ENCODE results near the gene MROH9.
"Not testable (repeated sequence)": the region's sequence is repeated elsewhere in the genome, so short reads cannot be mapped to it uniquely, and the experiment has no call there.

MROH9 gene

GRCh38 chr1:170929412-170929834, 5.9 kb upstream of the MROH9 start:
- no peak for TF ChIP-seq CTCF (IDR thresholded peaks at IDR 0.05; ENCODE audit: low read depth, low read length)
- DNase-seq: no peak
- no peaks in the 10 kb centered on the region for H3K9me3 ChIP-seq
- no peaks in the 10 kb centered on the region for H3K36me3 ChIP-seq
- no peaks in the 10 kb centered on the region for H3K4me1 ChIP-seq
- no peaks in the 10 kb centered on the region for H3K27me3 ChIP-seq
- H3K4me3 ChIP-seq (ENCODE audit: low read depth, low read length): no peak overlapping the region

- peak; percentile 7 for DNase-seq
- Histone ChIP-seq H3K36me3 (no peaks in the 10 kb centered on the region), H3K4me1 (no peaks in the 10 kb centered on the region), H3K27me3 (no peaks in the 10 kb centered on the region), H3K4me3 (ENCODE audit: low read depth, low read length) (no peak overlapping the region), H3K9me3 (no peaks in the 10 kb centered on the region)
- TF ChIP-seq CTCF (IDR thresholded peaks at IDR 0.05; ENCODE audit: low read depth, low read length): peak; percentile 83
Observed at GRCh38 chr1:170929835-170930554, 5.3 kb upstream of the MROH9 start.

GRCh38 chr1:170931650-170932049, 3.7 kb upstream of the MROH9 start:
- H3K9me3 ChIP-seq: no peaks in the 10 kb centered on the region
- no peak for TF ChIP-seq CTCF (IDR thresholded peaks at IDR 0.05; ENCODE audit: low read depth, low read length)

GRCh38 chr1:170932236-170932635, 3.1 kb upstream of the MROH9 start:
- Histone ChIP-seq H3K36me3 (no peaks in the 10 kb centered on the region), H3K4me1 (no peaks in the 10 kb centered on the region), H3K9me3 (no peaks in the 10 kb centered on the region), H3K27me3 (no peaks in the 10 kb centered on the region), H3K4me3 (ENCODE audit: low read depth, low read length) (no peak overlapping the region)
- TF ChIP-seq CTCF (IDR thresholded peaks at IDR 0.05; ENCODE audit: low read depth, low read length): no peak
- no peak for DNase-seq

More at GRCh38 chr1:170931650-170932049, 3.7 kb upstream of the MROH9 start:
- no peak for DNase-seq
- no peaks in the 10 kb centered on the region for H3K27me3 ChIP-seq
- H3K4me1 ChIP-seq: no peaks in the 10 kb centered on the region
- no peaks in the 10 kb centered on the region for H3K36me3 ChIP-seq
- no peak overlapping the region for H3K4me3 ChIP-seq (ENCODE audit: low read depth, low read length)

GRCh38 chr1:170938281-170938680, 2.9 kb downstream of the MROH9 start:
- TF ChIP-seq CTCF (IDR thresholded peaks at IDR 0.05; ENCODE audit: low read depth, low read length): no peak
- DNase-seq: no peak

GRCh38 chr1:170939476-170939875, 4.1 kb downstream of the MROH9 start:
- no peaks in the 10 kb centered on the region for H3K27me3 ChIP-seq
- no peak overlapping the region for H3K4me3 ChIP-seq (ENCODE audit: low read depth, low read length)
- no peak for TF ChIP-seq CTCF (IDR thresholded peaks at IDR 0.05; ENCODE audit: low read depth, low read length)
- no peaks in the 10 kb centered on the region for H3K36me3 ChIP-seq
- no peak for DNase-seq
- no peaks in the 10 kb centered on the region for H3K4me1 ChIP-seq
- no peaks in the 10 kb centered on the region for H3K9me3 ChIP-seq

More at GRCh38 chr1:170938281-170938680, 2.9 kb downstream of the MROH9 start:
- H3K4me1 ChIP-seq: no peaks in the 10 kb centered on the region
- no peak overlapping the region for H3K4me3 ChIP-seq (ENCODE audit: low read depth, low read length)
- no peaks in the 10 kb centered on the region for H3K27me3 ChIP-seq
- no peaks in the 10 kb centered on the region for H3K9me3 ChIP-seq
- H3K36me3 ChIP-seq: no peaks in the 10 kb centered on the region

GRCh38 chr1:170951744-170952143, 16.4 kb downstream of the MROH9 start:
- not testable (repeated sequence) for H3K4me1 ChIP-seq; H3K36me3 ChIP-seq; H3K27me3 ChIP-seq; H3K4me3 ChIP-seq (ENCODE audit: low read depth, low read length); H3K9me3 ChIP-seq; DNase-seq
